ENCODE data around the gene KRT83.

The KRT83 gene

GRCh38 chr12:52320784-52321400 lies at the start of gene KRT83:
TSS of gene KRT83 (minus strand) at chr12:52321398. CDS start at chr12:52321335, 63 bp downstream.
- DNase-seq, result no peak

GRCh38 chr12:52369809-52370208 lies 48.6 kb upstream of the KRT83 start:
- no peak for DNase-seq

DNA sequence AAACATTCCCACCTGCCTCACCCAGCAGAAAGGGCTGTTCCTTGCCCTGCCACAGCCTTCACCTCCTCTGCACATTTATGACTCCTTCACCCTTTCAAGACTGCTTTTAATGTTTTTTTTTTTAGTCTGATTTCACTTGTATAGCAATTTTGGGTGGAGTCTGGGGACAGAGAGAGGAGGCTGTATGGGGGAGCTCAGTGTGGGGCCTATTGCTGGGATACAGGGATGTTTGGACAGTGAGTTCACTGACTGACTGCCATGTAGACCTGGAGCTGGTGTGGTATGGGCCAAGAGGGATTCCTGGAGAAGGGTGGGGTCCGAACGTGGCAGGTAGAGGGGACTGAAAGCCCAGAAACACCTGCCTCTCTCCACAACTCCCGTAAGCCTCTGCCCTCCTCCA lies 48.0 kb upstream of the KRT83 start:
- DNase-seq, result no peak

DNA sequence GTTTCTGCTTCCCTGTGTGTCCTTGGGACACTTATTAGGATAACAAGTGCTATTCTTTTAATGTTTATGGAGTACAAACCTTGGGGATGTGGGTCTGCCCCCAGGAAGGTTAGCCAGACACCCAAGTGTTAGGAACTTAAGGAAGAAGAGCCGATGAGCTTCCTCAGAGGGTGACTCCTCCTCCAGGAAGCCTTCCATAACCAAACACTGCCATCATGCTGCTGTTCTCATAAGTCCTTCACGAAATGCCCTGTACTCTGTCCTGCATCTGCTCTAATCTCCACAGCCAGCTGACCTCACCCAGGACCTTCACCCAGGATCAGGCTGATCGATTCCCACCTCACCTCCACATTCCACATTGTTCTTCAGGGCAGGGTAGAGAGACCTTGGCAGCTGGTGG lies 47.3 kb upstream of the KRT83 start:
- DNase-seq, result no peak

- DNase-seq, result no peak
Measured at GRCh38 chr12:52367876-52368275, 46.7 kb upstream of the KRT83 start.

DNA sequence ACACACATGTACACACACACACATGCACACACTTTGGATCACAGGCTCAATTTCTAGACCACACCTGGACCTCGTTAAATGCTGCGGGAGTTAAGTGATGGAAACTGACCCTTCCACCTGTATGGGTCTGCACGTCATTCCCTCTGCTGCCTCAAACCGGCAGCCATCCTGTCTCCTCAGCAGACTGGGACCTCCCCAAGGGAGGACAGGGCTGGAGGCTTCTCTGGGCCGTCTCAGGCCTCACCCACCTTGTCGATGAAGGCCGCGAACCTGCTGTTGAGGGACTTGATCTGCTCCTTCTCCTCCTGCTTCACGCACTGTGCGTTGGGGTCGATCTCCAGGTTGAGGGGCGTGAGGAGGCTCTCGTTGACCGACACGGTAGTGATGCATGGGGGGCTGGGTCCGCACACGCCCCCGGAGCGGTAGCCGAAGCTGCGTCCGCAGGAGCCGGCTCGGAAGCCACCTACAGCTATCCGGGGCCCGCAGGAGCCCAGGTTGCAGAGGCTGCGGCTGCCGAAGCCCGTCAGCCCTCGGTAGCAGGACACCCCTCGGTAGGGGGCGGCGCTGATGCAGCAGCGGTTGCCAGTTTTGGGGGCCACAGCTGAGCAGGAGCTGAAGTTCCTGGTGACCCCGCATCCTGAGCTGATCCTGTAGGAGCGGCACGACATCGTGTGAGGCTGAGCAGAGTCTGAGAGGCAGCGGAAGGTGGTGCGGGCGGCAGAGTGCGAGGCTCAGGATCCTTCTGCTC lies 45.7 kb upstream of the KRT83 start, which contains the start of gene KRT85:
Gene KRT85 (minus strand): TSS at position 744 of the 748 bp plus-strand sequence. CDS start 76 bp downstream, at position 668.
- no peak for DNase-seq

DNA sequence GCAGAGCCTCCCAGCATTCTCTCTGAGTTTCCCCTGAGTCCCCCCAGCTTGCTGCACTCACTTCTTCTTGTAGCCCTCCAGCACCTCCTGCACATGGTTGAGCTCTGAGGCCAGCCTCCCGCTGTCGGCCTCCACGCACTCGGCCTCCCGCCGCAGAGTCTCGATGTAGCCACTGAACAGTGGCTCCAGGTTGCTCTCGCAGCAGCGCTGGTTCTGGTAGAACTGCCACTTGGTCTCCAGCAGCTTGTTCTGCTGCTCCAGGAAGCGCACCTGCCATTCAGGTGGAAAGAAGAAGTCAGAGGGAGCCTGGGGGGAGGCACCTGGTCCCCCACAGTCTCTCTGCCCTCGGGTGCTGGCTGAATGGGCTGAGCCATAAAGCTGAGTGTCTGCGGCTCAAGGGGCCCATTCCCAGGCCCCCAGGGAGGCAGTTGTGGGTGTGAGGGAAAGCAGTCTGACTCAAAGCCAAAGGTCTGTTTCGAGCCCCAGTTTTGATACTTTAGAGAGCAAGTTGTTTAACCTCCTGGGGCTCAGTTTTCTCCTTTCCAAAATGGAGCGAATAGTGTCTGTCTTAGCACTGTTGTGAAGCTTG lies 43.8 kb upstream of the KRT83 start:
- DNase-seq, result no peak

DNA sequence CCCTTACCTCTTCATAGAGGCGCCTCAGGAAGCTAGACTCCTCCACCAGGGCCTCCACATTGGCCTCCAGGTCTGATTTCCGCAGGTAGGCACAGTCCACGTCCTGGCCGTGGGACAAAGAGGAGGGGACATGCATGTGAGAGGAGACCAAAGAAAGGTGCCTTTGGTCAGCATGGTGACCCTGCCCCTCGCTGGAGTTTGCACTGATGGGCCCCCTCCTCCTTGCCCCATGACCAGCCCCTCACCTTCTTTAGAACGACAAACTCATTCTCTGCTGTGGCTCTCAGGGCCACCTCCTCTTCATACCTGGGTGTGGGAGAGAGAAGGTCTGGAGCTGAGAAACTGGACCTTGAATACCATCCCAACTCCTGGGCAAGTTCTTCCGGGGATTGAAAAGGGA lies 42.9 kb upstream of the KRT83 start:
- no peak for DNase-seq

- no peak for DNase-seq
Measured at GRCh38 chr12:52363111-52363679, 42.0 kb upstream of the KRT83 start.

- no peak for DNase-seq
Measured at GRCh38 chr12:52362118-52362726, 41.0 kb upstream of the KRT83 start.

GRCh38 chr12:52361553-52361952 lies 40.4 kb upstream of the KRT83 start:
- DNase-seq, result no peak

- DNase-seq, result no peak
Measured at GRCh38 chr12:52360663-52361271, 39.6 kb upstream of the KRT83 start.

- DNase-seq, result no peak
Measured at GRCh38 chr12:52360106-52360662, 39.0 kb upstream of the KRT83 start.

GRCh38 chr12:52359621-52360061 lies 38.4 kb upstream of the KRT83 start:
- no peak for DNase-seq

- no peak for DNase-seq
Measured at GRCh38 chr12:52358575-52359350, 37.6 kb upstream of the KRT83 start.

GRCh38 chr12:52356762-52357580 lies 35.8 kb upstream of the KRT83 start:
- no peak for DNase-seq

- no peak for DNase-seq
Measured at GRCh38 chr12:52356031-52356761, 35.0 kb upstream of the KRT83 start.

DNA sequence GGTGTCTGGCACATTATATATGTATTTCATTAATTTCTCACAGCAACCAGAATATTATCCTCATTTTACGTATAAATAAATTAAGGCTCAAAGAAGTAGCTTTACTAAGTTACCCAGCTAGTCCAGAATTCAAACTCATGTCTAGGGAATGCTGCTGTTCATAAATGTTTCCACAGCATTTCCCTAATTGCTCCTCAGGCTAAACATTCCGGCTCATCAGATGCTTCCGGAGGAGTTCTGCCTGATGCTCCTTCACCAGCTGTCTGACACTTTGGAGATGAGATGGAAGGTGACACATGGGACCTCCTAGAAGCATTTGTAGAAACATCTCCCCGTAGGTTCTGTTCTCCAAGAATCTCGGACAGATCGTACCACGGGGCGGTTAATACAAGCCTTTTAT lies 34.0 kb upstream of the KRT83 start:
- no peak for DNase-seq

- no peak for DNase-seq
Measured at GRCh38 chr12:52354200-52354599, 33.0 kb upstream of the KRT83 start.

- no peak for DNase-seq
Measured at GRCh38 chr12:52353766-52354165, 32.6 kb upstream of the KRT83 start.
